Progenitor cell of endocrine pancreas (in vitro differentiated cells): ENCODE results near the gene BLACAT1. TPM values are rescaled to one million over a fixed set of nuclear protein-coding genes. Genes with fewer than 3 reads are reported as not detected.

Experiments used
- DNase-seq: peaks from one replicate; pipeline ENCODE4 v3.0.0; 2021; ENCODE audit warnings: low spot score; ENCODE audit not compliant: unreplicated experiment
- H3K27ac Mint-ChIP-seq: 2 replicates; pipeline ENCODE4 v1.8.0; 2021; ENCODE audit warnings: mild to moderate bottlenecking, moderate library complexity, mixed read lengths
- H3K27me3 Mint-ChIP-seq: 2 replicates; pipeline ENCODE4 v1.8.0; 2021; ENCODE audit warnings: mixed read lengths
- H3K36me3 Mint-ChIP-seq: 2 replicates; pipeline ENCODE4 v1.8.0; 2022; ENCODE audit warnings: mixed read lengths; ENCODE audit not compliant: insufficient read depth
- H3K4me1 Mint-ChIP-seq: 2 replicates; pipeline ENCODE4 v1.8.0; 2021; ENCODE audit warnings: low read depth, mixed read lengths
- H3K4me3 Mint-ChIP-seq: 2 replicates; pipeline ENCODE4 v1.8.0; 2021; ENCODE audit warnings: low read depth, mild to moderate bottlenecking, moderate library complexity, mixed read lengths
- H3K9me3 Mint-ChIP-seq: 2 replicates; pipeline ENCODE4 v1.8.0; 2021; ENCODE audit warnings: low read depth, mixed read lengths
- CTCF ChIP-seq: fragments of 200-600 bp; sonication (generic); IDR thresholded peaks from one replicate; pipeline ENCODE4 v1.5.0; 2021; ENCODE audit warnings: antibody characterized with exemption, mild to moderate bottlenecking; ENCODE audit not compliant: unreplicated experiment
- total RNA-seq: library from RNA; stranded (reverse); gene quantifications from 2 replicates; pipeline ENCODE4 v1.2.1, GENCODE V29; 2021

BLACAT1 gene
- total RNA-seq, 1 donor from 2014 or later: 6.3 TPM

DNA sequence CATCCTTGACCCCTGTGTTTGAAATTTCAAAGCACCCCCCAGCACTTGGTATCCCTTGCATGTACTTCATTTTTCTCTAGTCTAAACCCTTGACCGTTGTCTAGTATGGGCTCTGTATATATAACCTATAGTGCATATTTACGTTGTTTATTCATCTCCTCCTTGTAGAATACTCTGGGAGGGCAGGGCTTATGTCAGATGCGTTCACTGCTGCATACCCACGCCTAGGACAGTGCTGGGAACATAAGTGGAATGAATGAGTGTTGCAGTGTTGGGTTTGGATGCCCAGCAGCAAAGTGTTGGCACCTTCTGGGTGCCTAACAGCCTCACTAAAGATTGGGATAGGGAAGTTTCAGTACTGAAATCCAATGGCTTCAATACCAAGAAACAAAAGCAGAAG is 17.6 kb upstream of the BLACAT1 start:
- H3K4me1 Mint-ChIP-seq: peaks cover 16% of the 10 kb centered on the region
- no peak overlapping the region for H3K4me3 Mint-ChIP-seq
- peaks cover 31% of the 10 kb centered on the region for H3K27me3 Mint-ChIP-seq
- H3K36me3 Mint-ChIP-seq: no peaks in the 10 kb centered on the region
- TF ChIP-seq CTCF: no peak
- no peak overlapping the region for H3K27ac Mint-ChIP-seq
- DNase-seq: no peak
- peaks cover 10% of the 10 kb centered on the region for H3K9me3 Mint-ChIP-seq

DNA sequence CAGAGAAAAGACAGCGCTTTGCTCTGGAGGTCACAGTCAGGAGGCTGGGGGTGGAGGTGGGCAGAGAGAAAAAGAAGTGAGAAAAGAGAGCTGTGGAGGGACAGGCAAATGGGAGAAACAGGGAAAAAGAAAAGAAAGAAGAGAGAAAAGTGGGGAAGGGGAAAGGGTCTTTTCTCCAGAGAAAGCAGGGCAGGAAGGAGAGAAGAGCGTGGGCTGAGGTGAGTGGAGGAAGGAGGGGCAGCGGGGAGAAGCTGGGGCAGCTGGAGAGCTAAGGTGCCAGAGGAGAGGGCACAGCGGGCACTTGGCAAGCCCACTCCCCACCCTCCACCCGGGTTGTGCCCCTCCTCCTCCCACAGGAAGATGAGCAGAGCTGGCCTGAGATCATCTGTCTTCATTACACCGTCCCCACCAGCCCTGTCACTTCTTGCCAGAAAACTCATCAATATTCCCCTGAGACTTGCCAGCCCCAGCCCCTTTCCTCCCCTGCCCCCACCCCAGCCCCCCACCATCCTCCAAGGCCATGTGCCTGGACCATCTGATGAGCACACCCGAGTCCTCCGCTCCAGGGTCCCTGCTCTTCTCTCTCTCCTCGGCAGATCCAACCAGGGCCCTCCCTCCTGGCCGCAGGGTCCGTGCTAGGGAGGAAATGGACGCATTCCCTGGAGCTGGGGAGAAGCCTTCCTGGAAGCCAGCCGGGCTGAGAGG is 17.0 kb upstream of the BLACAT1 start:
- no peak for TF ChIP-seq CTCF
- Mint-ChIP-seq H3K27me3 (peaks cover 29% of the 10 kb centered on the region), H3K4me3 (no peak overlapping the region), H3K9me3 (peaks cover 10% of the 10 kb centered on the region), H3K36me3 (no peaks in the 10 kb centered on the region), H3K27ac (no peak overlapping the region), H3K4me1 (peaks cover 16% of the 10 kb centered on the region)
- DNase-seq: no peak

GRCh38 chr1:205470131-205470530 is 14.3 kb upstream of the BLACAT1 start:
- peak overlapping the region; percentile 60 for H3K27ac Mint-ChIP-seq
- DNase-seq: no peak
- no peaks in the 10 kb centered on the region for H3K36me3 Mint-ChIP-seq
- peaks cover 4% of the 10 kb centered on the region for H3K9me3 Mint-ChIP-seq
- H3K4me3 Mint-ChIP-seq: no peak overlapping the region
- TF ChIP-seq CTCF: no peak
- peaks cover 35% of the 10 kb centered on the region for H3K27me3 Mint-ChIP-seq
- H3K4me1 Mint-ChIP-seq: peaks cover 16% of the 10 kb centered on the region

DNA sequence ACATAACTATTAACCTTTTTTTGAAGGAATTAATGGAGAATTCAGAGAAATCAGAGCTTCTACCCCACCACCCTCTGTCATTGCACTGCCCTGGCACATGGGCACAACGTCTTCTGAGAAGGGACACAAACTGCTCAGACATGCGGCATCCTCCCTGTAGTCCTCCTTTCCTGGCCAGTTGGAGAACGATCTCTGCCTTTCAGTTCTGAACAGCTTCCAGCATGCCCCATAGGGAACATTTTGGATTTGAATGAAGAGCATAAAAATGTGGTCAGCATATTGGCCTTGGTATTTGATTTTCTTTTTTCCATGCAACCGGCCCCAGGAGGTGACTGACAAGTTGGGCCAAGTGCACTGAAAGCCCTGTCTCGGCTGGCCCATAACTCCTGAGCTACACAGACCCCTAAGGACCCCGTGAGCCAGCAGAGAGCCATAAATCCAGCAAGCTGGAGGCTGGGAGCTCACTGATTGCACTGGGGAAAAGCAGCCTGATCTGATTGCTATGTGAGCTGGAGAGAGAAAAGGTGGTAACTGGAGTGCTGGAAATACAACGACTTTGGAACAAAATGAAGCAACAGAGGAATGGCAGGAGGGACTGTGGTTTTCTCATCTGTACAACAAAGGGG is 10.9 kb upstream of the BLACAT1 start:
- H3K4me3 Mint-ChIP-seq: no peak overlapping the region
- no peak for TF ChIP-seq CTCF
- H3K36me3 Mint-ChIP-seq: no peaks in the 10 kb centered on the region
- DNase-seq: no peak
- peaks cover 12% of the 10 kb centered on the region for H3K4me1 Mint-ChIP-seq
- no peaks in the 10 kb centered on the region for H3K9me3 Mint-ChIP-seq
- H3K27me3 Mint-ChIP-seq: peaks cover 9% of the 10 kb centered on the region
- H3K27ac Mint-ChIP-seq: no peak overlapping the region

- H3K4me3 Mint-ChIP-seq: no peak overlapping the region
- DNase-seq: no peak
- H3K9me3 Mint-ChIP-seq: no peaks in the 10 kb centered on the region
- H3K27me3 Mint-ChIP-seq: peaks cover 12% of the 10 kb centered on the region
- H3K27ac Mint-ChIP-seq: no peak overlapping the region
- TF ChIP-seq CTCF: no peak
- H3K36me3 Mint-ChIP-seq: no peaks in the 10 kb centered on the region
- H3K4me1 Mint-ChIP-seq: peaks cover 12% of the 10 kb centered on the region
These were observed 9.5 kb upstream of the BLACAT1 start for GRCh38 chr1:205465392-205465791.
